Body of pancreas (tissue), 4 donors: Measurements from ENCODE around the gene CMAS. TPM values are rescaled to one million over a fixed set of nuclear protein-coding genes. Genes with fewer than 3 reads are reported as not detected.

Experiments used
- ATAC-seq: fragments of 150-250 bp; one replicate; pipeline ENCODE4 v1.9.1; 2016
- DNase-seq, 4 donors: peaks; one replicate each; pipeline ENCODE4 v3.0.0-alpha.2; 2019
- H3K27ac ChIP-seq, 4 donors: fragments of 200-600 bp; sonication (generic); 1 replicate in 3 of 4; 2 replicates in 1 of 4; pipeline versions ENCODE4 v1.5.1 to v1.6.1; 2016 to 2019; ENCODE audit warnings: mild to moderate bottlenecking in 1 of 4, mixed read lengths in 1 of 4, moderate library complexity in 1 of 4
- H3K27me3 ChIP-seq, 2 donors: fragments of 200-600 bp; sonication (generic); one replicate each; pipeline ENCODE4 v1.6.0; 2016; ENCODE audit warnings: mild to moderate bottlenecking in 1 of 2
- H3K36me3 ChIP-seq, 2 donors: fragments of 200-600 bp; sonication (generic); replicated peaks in 1 of 2; 2 replicates each; pipeline ENCODE4 v1.5.1; 2016; ENCODE audit warnings: low read depth in 2 of 2; ENCODE audit not compliant: insufficient read depth in 1 of 2
- H3K4me1 ChIP-seq: fragments of 200-600 bp; sonication (generic); one replicate; pipeline ENCODE4 v1.6.0; 2016
- H3K4me3 ChIP-seq, 2 donors: fragments of 200-600 bp; sonication (generic); 1 replicate in 1 of 2; 2 replicates in 1 of 2; pipeline ENCODE4 v1.5.1; 2016 to 2019
- H3K9me3 ChIP-seq, 3 donors: fragments of 200-600 bp; sonication (generic); 1 replicate in 2 of 3; 2 replicates in 1 of 3; pipeline ENCODE4 v1.5.1; 2016
- POLR2A ChIP-seq, 3 donors: fragments of 450-650 bp; IDR thresholded peaks; one replicate each; pipeline ENCODE4 v1.6.1; 2016; ENCODE audit warnings: antibody characterized with exemption in 3 of 3, mild to moderate bottlenecking in 2 of 3
- WGBS, 2 donors: methylation state at CpG; one replicate each; pipeline ENCODE4 v1.1.5; 2017; 5-methylcytosine and 5-hydroxymethylcytosine counted together
- intact Hi-C: fragments of 100-400 bp; cut with DNase I; formaldehyde crosslinking; loops from one replicate; pipeline ENCODE4 v1.15.1; 2023
- total RNA-seq, 2 donors: library from RNA; depleted of rRNA; stranded (reverse); fragments of >200 nt; gene quantifications; one replicate each; pipeline ENCODE4 v1.1.0, GENCODE V29; 2016
- TF ChIP-seq, protein P1 (sequence below), 7 experiments: fragments of 450-650 bp in 4 of 7; fragments of 200-600 bp in 3 of 7; sonication (generic) in 3 of 7; IDR thresholded peaks; one replicate each; pipeline ENCODE4 v1.5.1; 2016 to 2019; ENCODE audit warnings: antibody characterized with exemption in 7 of 7

The CMAS gene
- total RNA-seq, 2 donors from 2014 or later, result 10.9 to 20.8 TPM

DNA sequence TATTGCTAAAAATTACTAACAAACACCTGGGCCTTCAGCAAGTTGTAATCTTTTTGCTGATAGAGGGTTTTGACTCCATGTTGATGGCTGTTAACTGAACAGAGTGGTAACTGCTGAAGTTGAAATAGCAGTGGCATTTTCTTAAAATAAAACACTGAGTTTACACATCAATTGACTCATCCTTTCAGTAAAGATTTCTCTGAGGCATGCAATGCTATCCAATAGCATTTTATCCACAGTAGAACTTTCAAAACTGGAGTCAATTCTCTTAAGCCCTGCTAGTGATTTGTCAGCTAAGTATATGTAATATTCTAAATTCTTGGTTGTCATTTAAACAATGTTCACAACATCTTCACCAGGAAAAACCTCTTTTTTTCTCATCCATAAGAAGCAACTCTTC, 59.5 kb downstream of the CMAS start:
- Histone ChIP-seq H3K27me3 (no peaks in the 10 kb centered on the region), H3K9me3 (no peaks in the 10 kb centered on the region), H3K4me3 (no peak overlapping the region), H3K36me3 (no peaks in the 10 kb centered on the region), H3K27ac (no peak overlapping the region), H3K4me1 (no peaks in the 10 kb centered on the region)
- TF ChIP-seq POLR2A (IDR thresholded peaks at IDR 0.05), result no peak
- TF ChIP-seq, protein P1, sequence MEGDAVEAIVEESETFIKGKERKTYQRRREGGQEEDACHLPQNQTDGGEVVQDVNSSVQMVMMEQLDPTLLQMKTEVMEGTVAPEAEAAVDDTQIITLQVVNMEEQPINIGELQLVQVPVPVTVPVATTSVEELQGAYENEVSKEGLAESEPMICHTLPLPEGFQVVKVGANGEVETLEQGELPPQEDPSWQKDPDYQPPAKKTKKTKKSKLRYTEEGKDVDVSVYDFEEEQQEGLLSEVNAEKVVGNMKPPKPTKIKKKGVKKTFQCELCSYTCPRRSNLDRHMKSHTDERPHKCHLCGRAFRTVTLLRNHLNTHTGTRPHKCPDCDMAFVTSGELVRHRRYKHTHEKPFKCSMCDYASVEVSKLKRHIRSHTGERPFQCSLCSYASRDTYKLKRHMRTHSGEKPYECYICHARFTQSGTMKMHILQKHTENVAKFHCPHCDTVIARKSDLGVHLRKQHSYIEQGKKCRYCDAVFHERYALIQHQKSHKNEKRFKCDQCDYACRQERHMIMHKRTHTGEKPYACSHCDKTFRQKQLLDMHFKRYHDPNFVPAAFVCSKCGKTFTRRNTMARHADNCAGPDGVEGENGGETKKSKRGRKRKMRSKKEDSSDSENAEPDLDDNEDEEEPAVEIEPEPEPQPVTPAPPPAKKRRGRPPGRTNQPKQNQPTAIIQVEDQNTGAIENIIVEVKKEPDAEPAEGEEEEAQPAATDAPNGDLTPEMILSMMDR (IDR thresholded peaks at IDR 0.05), result no peak
- ATAC-seq (no peak), DNase-seq (no peak)
- intact Hi-C loops, result no loop called here

DNA sequence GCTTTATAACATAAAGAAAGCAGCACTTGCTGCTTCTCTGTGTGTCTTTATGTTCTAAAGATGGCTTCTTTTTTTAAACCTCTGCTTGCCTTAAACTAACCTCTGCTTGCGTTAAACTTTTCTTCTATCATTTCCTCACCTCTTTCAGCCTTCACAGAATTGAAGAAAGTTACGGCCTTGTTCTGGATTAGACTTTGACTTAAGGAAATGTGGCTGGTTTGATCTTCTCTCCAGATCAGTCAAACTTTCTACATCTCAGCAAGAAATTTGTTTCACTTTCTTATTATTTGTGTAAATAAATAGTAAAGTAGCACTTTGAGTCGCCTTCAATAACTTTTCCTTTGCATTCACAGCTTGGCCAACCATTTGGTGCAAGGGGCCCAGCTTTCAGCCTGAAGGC, 64.2 kb downstream of the CMAS start:
- 52 to 56% methylated on average over 3 of the region's 3 CpGs for WGBS, 2 donors
- TF ChIP-seq POLR2A (IDR thresholded peaks at IDR 0.05), result no peak
- TF ChIP-seq, protein P1 (IDR thresholded peaks at IDR 0.05), result no peak
- ATAC-seq (no peak), DNase-seq (no peak)
- Histone ChIP-seq H3K9me3 (no peaks in the 10 kb centered on the region), H3K4me3 (no peak overlapping the region), H3K27ac (no peak overlapping the region), H3K4me1 (no peaks in the 10 kb centered on the region), H3K27me3 (no peaks in the 10 kb centered on the region), H3K36me3 (no peaks in the 10 kb centered on the region)
- intact Hi-C loops, result no loop called here

Other genes starting within 250 kb of the CMAS start
- gene ABCC9, start 104.8 kb upstream of the CMAS start, total RNA-seq, result 10 to 100 TPM; 12.2 to 13.2 TPM